B cell (primary cell): Measurements from ENCODE around the gene ARL4A. TPM values are rescaled to one million over a fixed set of nuclear protein-coding genes. Genes with fewer than 3 reads are reported as not detected.

ENCODE experiments used
- ATAC-seq: fragments of 200-7000 bp; cut with Tn5 transposase; one replicate; pipeline ENCODE4 v1.10.0; 2021; ENCODE audit warnings: low read depth, mild to moderate bottlenecking, moderate number of reproducible peaks, moderate library complexity
- CTCF ChIA-PET: fragments of 350-600 bp; sonication (Branson Sonifier 250); formaldehyde crosslinking; loops from one replicate; lab custom pipeline; 2021; ENCODE audit warnings: antibody characterized with exemption, inconsistent platforms; lab: Charles Lee
- POLR2A ChIA-PET: fragments of 350-600 bp; sonication (Branson Sonifier 250); formaldehyde crosslinking; loops from one replicate; lab custom pipeline; 2021; ENCODE audit warnings: antibody characterized with exemption; lab: Charles Lee
- DNase-seq: peaks from one replicate; pipeline ENCODE4 v3.0.0; 2013
- H2AFZ ChIP-seq: 2 replicates; pipeline ENCODE4 v1.6.1; 2012; ENCODE audit warnings: mild to moderate bottlenecking, low read depth, low read length; ENCODE audit not compliant: insufficient read depth, poor library complexity, severe bottlenecking
- H3K27ac ChIP-seq, 2 donors: 1 replicate in 1 of 2; 2 replicates in 1 of 2; pipeline ENCODE4 v1.5.1; 2012 to 2013; ENCODE audit warnings: low read length in 2 of 2, mild to moderate bottlenecking in 2 of 2, moderate library complexity in 1 of 2
- H3K27me3 ChIP-seq, 4 experiments: fragments of 200-600 bp in 1 of 4; sonication (generic) in 1 of 4; replicated peaks in 1 of 4; 1 replicate in 2 of 4; 2 replicates in 2 of 4; pipeline versions ENCODE4 v1.6.1 to v1.7.0; 2013 to 2016; ENCODE audit warnings: low read length in 3 of 4, mild to moderate bottlenecking in 2 of 4, mixed read lengths in 1 of 4, moderate library complexity in 1 of 4; ENCODE audit not compliant: insufficient read depth in 4 of 4, control insufficient read depth in 3 of 4; ENCODE audit errors: control extremely low read depth in 1 of 4
- H3K36me3 ChIP-seq, 2 experiments: replicated peaks in 1 of 2; 1 replicate in 1 of 2; 2 replicates in 1 of 2; pipeline versions ENCODE4 v1.6.1 to v1.7.1; 2013; ENCODE audit warnings: low read length in 1 of 2; ENCODE audit not compliant: insufficient read depth in 2 of 2, control insufficient read depth in 1 of 2; ENCODE audit errors: control extremely low read depth in 1 of 2, extremely low read depth in 1 of 2
- H3K4me1 ChIP-seq, 2 donors: fragments of 200-600 bp in 1 of 2; sonication (generic) in 1 of 2; 1 replicate in 1 of 2; 2 replicates in 1 of 2; pipeline versions ENCODE4 v1.5.1 to v1.6.1; 2013 to 2017; ENCODE audit warnings: low read length in 2 of 2; ENCODE audit not compliant: control insufficient read depth in 2 of 2, insufficient read depth in 2 of 2
- H3K4me2 ChIP-seq: replicated peaks from 2 replicates; pipeline ENCODE3; 2012; ENCODE audit warnings: mild to moderate bottlenecking, low read depth, low read length; ENCODE audit not compliant: poor library complexity, severe bottlenecking
- H3K4me3 ChIP-seq, 5 experiments: fragments of 200-600 bp in 1 of 5; sonication (generic) in 1 of 5; 1 replicate in 3 of 5; 2 replicates in 2 of 5; pipeline versions ENCODE4 v1.5.1 to v1.7.0; 2011 to 2016; ENCODE audit warnings: low read length in 4 of 5, mild to moderate bottlenecking in 4 of 5, low read depth in 2 of 5, control low read depth in 1 of 5, moderate library complexity in 1 of 5; ENCODE audit not compliant: insufficient read depth in 1 of 5; ENCODE audit errors: control extremely low read depth in 1 of 5, extremely low read depth in 1 of 5
- H3K79me2 ChIP-seq: fragments of 200-600 bp; sonication (generic); one replicate; pipeline ENCODE4 v1.6.0; 2016; ENCODE audit warnings: low read length; ENCODE audit not compliant: control insufficient read depth, insufficient read depth
- H3K9ac ChIP-seq: fragments of 200-600 bp; sonication (generic); 2 replicates; pipeline ENCODE4 v1.6.1; 2017; ENCODE audit warnings: mild to moderate bottlenecking, low read length, moderate library complexity
- H3K9me3 ChIP-seq, 3 donors: one replicate each; pipeline versions ENCODE4 v1.6.1 to v1.7.1; 2013; ENCODE audit warnings: low read length in 2 of 3; ENCODE audit not compliant: control insufficient read depth in 2 of 3, insufficient read depth in 1 of 3; ENCODE audit errors: control extremely low read depth in 1 of 3
- H4K20me1 ChIP-seq: 2 replicates; pipeline ENCODE4 v1.6.0; 2012; ENCODE audit warnings: mild to moderate bottlenecking, low read length; ENCODE audit not compliant: insufficient read depth, control insufficient read depth, poor library complexity, severe bottlenecking
- H3K27ac Mint-ChIP-seq: one replicate; pipeline ENCODE4 v1.8.0; 2021; ENCODE audit warnings: mixed read lengths
- H3K27me3 Mint-ChIP-seq: one replicate; pipeline ENCODE4 v1.8.0; 2021; ENCODE audit warnings: mixed read lengths
- H3K4me1 Mint-ChIP-seq: one replicate; pipeline ENCODE4 v1.8.0; 2021; ENCODE audit warnings: mixed read lengths
- H3K4me3 Mint-ChIP-seq: one replicate; pipeline ENCODE4 v1.8.0; 2021; ENCODE audit warnings: mixed read lengths
- H3K9me3 Mint-ChIP-seq: one replicate; pipeline ENCODE4 v1.8.0; 2022; ENCODE audit warnings: mixed read lengths; ENCODE audit not compliant: insufficient read depth
- EZH2 ChIP-seq: IDR thresholded peaks from 2 replicates; pipeline ENCODE4 v1.6.1; 2012; ENCODE audit warnings: borderline replicate concordance, low read depth, mild to moderate bottlenecking, moderate library complexity, low read length; ENCODE audit not compliant: insufficient read depth, poor library complexity, severe bottlenecking
- WGBS: methylation state at CpG from one replicate; pipeline ENCODE4 v1.1.5; 2013; ENCODE audit warnings: missing lambda C conversion rate; ENCODE audit not compliant: insufficient coverage; 5-methylcytosine and 5-hydroxymethylcytosine counted together
- intact Hi-C: fragments of 100-400 bp; cut with micrococcal nuclease; formaldehyde crosslinking; loops from one replicate; pipeline ENCODE4 v1.10.0; 2022
- polyA plus RNA-seq: library from polyadenylated mRNA; depleted of rRNA; stranded (reverse); fragments of >200 nt; gene quantifications from 2 replicates; pipeline ENCODE4 v1.2.3, GENCODE V29; 2012
- total RNA-seq, 2 donors: library from RNA; stranded (reverse); fragments of 120-200 nt in 1 of 2; gene quantifications; 1 replicate in 1 of 2; 2 replicates in 1 of 2; pipeline versions ENCODE4 v1.2.3 to v1.2.4, GENCODE V29; 2013 to 2022
- TF ChIP-seq, protein P1 (sequence below): fragments of 200-600 bp; IDR thresholded peaks from one replicate; pipeline ENCODE4 v1.8.0; 2022; ENCODE audit warnings: antibody characterized with exemption, mild to moderate bottlenecking

Gene ARL4A
- total and polyA plus RNA-seq, 2 donors (not counting 1 experiment from before 2014, with no cell fraction given), result 14.2 to 100 TPM

DNA sequence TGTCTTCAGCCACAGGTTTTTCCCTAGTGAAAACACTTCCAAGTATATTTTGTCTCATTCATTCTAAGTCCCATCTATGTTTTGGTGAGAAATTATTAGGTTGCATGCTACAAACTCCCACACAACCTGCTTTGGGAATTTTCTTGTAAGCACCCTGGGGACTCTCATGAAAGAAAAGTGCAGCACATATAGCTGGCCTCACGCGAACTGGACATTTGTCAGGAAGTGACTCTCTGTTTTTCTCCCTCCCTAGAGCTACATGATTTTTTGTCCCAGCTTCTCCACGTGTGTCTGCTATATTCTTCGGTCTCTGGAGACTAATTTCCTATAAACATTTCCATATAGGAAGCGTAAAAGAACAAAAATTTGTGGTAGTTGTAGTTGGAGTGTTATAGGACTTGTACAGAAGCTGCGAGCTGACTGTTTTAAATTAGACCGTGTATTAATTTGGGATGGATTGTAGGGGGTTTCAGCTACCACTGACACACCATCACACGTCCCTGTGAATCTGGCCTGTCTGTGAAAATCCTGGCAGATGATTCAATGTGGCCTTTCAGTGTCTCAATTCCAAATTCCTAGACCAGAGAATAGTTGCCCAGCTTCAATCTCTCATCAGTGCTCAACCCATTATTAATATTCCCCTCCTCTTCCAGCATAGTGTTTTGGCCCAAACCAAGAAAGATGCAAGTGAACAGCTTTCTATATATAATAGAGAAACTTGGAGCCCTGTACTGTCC, 40.2 kb downstream of the ARL4A start:
- H3K27me3 Mint-ChIP-seq, result peaks cover 3% of the 10 kb centered on the region
- Histone ChIP-seq H3K36me3 (no peaks in the 10 kb centered on the region), H3K4me2 (no peak overlapping the region), H3K27ac (no peak overlapping the region), H3K9me3 (no peaks in the 10 kb centered on the region), H3K27me3 (peaks cover 0 to 4% (median 0%) of the 10 kb centered on the region in 4 experiments), H3K4me3 (no peak overlapping the region), H3K4me1 (peaks cover 7 to 8% of the 10 kb centered on the region in 2 donors), H4K20me1 (no peaks in the 10 kb centered on the region), H3K9ac (no peak overlapping the region), H2AFZ (no peak overlapping the region), H3K79me2 (no peaks in the 10 kb centered on the region)
- no peak overlapping the region for H3K4me3 Mint-ChIP-seq
- H3K27ac Mint-ChIP-seq, result no peak overlapping the region
- DNase-seq, result no peak
- intact Hi-C loops, result no loop called here
- ChIA-PET POLR2A (no interaction called here), CTCF (no interaction called here)
- TF ChIP-seq, protein P1, sequence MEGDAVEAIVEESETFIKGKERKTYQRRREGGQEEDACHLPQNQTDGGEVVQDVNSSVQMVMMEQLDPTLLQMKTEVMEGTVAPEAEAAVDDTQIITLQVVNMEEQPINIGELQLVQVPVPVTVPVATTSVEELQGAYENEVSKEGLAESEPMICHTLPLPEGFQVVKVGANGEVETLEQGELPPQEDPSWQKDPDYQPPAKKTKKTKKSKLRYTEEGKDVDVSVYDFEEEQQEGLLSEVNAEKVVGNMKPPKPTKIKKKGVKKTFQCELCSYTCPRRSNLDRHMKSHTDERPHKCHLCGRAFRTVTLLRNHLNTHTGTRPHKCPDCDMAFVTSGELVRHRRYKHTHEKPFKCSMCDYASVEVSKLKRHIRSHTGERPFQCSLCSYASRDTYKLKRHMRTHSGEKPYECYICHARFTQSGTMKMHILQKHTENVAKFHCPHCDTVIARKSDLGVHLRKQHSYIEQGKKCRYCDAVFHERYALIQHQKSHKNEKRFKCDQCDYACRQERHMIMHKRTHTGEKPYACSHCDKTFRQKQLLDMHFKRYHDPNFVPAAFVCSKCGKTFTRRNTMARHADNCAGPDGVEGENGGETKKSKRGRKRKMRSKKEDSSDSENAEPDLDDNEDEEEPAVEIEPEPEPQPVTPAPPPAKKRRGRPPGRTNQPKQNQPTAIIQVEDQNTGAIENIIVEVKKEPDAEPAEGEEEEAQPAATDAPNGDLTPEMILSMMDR, result no peak
- TF ChIP-seq EZH2, result no peak
- no peak for ATAC-seq
- WGBS, result 40% methylated on average over 2 of the region's 8 CpGs
- H3K9me3 Mint-ChIP-seq, result no peaks in the 10 kb centered on the region
- peaks cover 6% of the 10 kb centered on the region for H3K4me1 Mint-ChIP-seq

DNA sequence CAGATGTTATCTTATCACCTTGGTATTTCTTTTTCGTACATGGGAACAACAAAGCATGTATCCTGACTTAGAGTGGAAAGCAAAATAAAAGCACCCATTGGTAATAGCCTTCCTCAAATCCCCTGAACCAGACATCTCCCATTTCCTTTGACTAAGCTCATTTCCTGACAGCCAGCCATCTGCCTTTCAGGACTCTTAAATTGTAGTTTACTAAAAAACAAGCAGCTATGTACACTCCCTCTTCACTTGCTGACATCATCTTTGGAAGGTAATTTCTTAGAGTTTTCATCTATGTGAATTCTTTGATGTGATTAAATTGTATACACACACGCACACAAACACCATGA, 40.7 kb downstream of the ARL4A start:
- H4K20me1 ChIP-seq, result no peaks in the 10 kb centered on the region
- intact Hi-C loops, result no loop called here

More for the DNA sequence above, 40.7 kb downstream of the ARL4A start:
- CTCF ChIA-PET, result no interaction called here
- ATAC-seq (no peak), DNase-seq (no peak)
- Mint-ChIP-seq H3K9me3 (no peaks in the 10 kb centered on the region), H3K27ac (no peak overlapping the region), H3K4me3 (no peak overlapping the region), H3K4me1 (peaks cover 6% of the 10 kb centered on the region), H3K27me3 (peaks cover 3% of the 10 kb centered on the region)
- H3K4me3 ChIP-seq, result no peak overlapping the region
- POLR2A ChIA-PET, result no interaction called here
- peaks cover 7 to 8% of the 10 kb centered on the region in 2 donors for H3K4me1 ChIP-seq
- no peak for TF ChIP-seq EZH2
- TF ChIP-seq, protein P1, result no peak
- H3K27ac ChIP-seq, result no peak overlapping the region
- H3K36me3 ChIP-seq, result no peaks in the 10 kb centered on the region
- whole genome bisulfite sequencing, result 86% methylated on average over 1 of the region's 2 CpGs
- H3K9me3 ChIP-seq, result no peaks in the 10 kb centered on the region
- no peak overlapping the region for H3K9ac ChIP-seq
- no peak overlapping the region for H2AFZ ChIP-seq
- peaks cover 0 to 4% (median 0%) of the 10 kb centered on the region in 4 experiments for H3K27me3 ChIP-seq
- no peaks in the 10 kb centered on the region for H3K79me2 ChIP-seq
- H3K4me2 ChIP-seq, result no peak overlapping the region
